NCI-H510A (cell line): Measurements from ENCODE around the gene NUBPL.
"Not testable (repeated sequence)": the region's sequence is repeated elsewhere in the genome, so short reads cannot be mapped to it uniquely, and the experiment has no call there.

Source experiments
- DNase-seq: peaks from one replicate; lab custom pipeline; 2025; lab: John Stamatoyannopoulos, UW

NUBPL gene

GRCh38 chr14:31880935-31881334 is 319.7 kb downstream of the NUBPL start:
- DNase-seq, result no peak

- DNase-seq, result no peak
These were observed 320.5 kb downstream of the NUBPL start for GRCh38 chr14:31881531-31882310.

GRCh38 chr14:31884238-31884637 is 323.0 kb downstream of the NUBPL start:
- DNase-seq, result no peak

GRCh38 chr14:31884776-31885379 is 323.7 kb downstream of the NUBPL start:
- DNase-seq, result no peak

GRCh38 chr14:31886156-31886835 is 325.1 kb downstream of the NUBPL start:
- DNase-seq, result no peak

- no peak for DNase-seq
These were observed 326.9 kb downstream of the NUBPL start for GRCh38 chr14:31887929-31888580.

GRCh38 chr14:31889297-31889696 is 328.1 kb downstream of the NUBPL start:
- DNase-seq, result no peak

GRCh38 chr14:31890202-31890601 is 329.0 kb downstream of the NUBPL start:
- DNase-seq, result not testable (repeated sequence)

GRCh38 chr14:31893221-31893757 is 332.1 kb downstream of the NUBPL start:
- no peak for DNase-seq

GRCh38 chr14:31894351-31894750 is 333.1 kb downstream of the NUBPL start:
- DNase-seq, result no peak

- DNase-seq, result no peak
These were observed 334.0 kb downstream of the NUBPL start for GRCh38 chr14:31895206-31895605.

- DNase-seq, result no peak
These were observed 334.4 kb downstream of the NUBPL start for GRCh38 chr14:31895646-31896045.

- no peak for DNase-seq
These were observed 336.5 kb downstream of the NUBPL start for GRCh38 chr14:31897581-31898186.

GRCh38 chr14:31898838-31899528 is 337.8 kb downstream of the NUBPL start:
- DNase-seq, result no peak

GRCh38 chr14:31902002-31902401 is 340.8 kb downstream of the NUBPL start:
- DNase-seq, result no peak

GRCh38 chr14:31902945-31903646 is 341.9 kb downstream of the NUBPL start:
- DNase-seq, result no peak

GRCh38 chr14:31909977-31910376 is 348.8 kb downstream of the NUBPL start:
- DNase-seq, result no peak
